Endometrial microvascular endothelial cells (primary cell): ENCODE measurements around the gene MUC3A. TPM values are rescaled to one million over a fixed set of nuclear protein-coding genes. Genes with fewer than 3 reads are reported as not detected.
"Not testable (repeated sequence)": the region's sequence is repeated elsewhere in the genome, so short reads cannot be mapped to it uniquely, and the experiment has no call there.

Source experiments
- in situ Hi-C: cut with HindIII; loops from 2 replicates; pipeline ENCODE4 v1.10.0; 2017; ENCODE audit warnings: low sequenced_read_pairs, low pct_unique_long_range_greater_than_20kb; ENCODE audit errors: inconsistent ontology term
- total RNA-seq: library from RNA; depleted of rRNA; stranded (reverse); fragments of >200 nt; gene quantifications from one replicate; pipeline ENCODE4 v1.2.3, GENCODE V29; 2015; ENCODE audit errors: inconsistent ontology term

Gene MUC3A
- total RNA-seq, 1 donor from 2014 or later = not detected

DNA sequence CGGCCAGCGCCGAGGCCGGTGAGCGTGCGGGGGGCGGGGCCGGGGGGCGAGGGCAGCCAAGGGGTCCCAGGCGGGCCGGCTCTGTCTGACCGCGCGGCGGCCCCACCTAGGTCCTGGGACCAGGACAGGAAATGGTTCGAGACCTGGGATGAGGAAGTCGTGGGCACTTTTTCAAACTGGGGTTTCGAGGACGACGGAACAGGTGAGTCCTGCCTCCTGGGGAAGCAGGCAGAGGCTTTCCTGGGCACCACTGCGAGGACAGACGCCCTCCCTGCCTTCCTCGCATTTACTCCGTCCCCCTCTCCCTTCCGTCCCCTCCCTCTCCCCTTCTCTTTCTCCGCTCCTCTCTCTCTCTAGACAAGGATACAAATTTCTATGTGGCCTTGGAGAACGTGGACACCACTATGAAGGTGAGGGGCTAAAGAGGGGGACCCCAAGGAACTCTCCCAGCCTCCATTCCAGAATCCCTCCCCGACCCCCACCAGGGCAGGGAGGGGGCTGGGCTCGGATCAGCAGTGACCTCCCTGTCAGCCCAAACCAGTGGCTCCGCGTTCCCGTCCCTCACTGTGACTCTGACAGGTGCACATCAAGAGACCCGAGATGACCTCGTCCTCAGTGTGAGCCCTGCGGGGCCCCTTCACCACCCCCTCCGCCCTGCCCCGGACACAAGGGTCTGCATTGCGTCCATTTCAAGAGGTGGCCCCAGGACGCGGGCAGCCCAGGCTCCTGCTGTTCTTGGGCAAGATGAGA is 17.4 kb downstream of the MUC3A start:
- in situ Hi-C loops = no loop called here

DNA sequence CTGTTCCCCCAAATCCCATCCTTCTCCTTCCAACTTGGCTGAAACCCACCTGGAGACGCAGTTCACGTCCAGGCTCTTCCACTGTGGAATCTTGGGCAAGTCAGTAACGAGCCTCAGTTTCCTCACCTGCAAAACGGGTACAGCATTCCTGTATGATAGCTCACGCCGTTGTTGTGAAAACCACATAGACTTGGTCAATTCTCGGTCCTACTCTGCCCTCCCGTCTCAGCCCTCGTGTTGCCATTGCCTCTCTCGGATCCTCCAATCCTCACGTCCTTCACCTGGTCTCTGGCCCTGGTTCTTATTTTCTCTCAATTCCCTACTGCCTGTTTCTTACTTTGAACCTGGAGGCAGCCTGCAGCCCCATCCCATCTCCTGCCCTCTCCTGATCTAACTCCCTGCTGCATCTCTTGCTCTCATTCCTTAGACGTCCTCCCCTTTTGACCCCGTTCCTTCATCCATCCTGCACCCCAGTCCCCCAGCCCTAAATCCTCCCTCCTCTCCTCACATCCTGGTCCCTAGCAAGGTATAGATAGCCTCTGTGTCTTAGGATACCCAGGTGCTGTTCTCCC is 18.0 kb downstream of the MUC3A start:
- in situ Hi-C loops = no loop called here

DNA sequence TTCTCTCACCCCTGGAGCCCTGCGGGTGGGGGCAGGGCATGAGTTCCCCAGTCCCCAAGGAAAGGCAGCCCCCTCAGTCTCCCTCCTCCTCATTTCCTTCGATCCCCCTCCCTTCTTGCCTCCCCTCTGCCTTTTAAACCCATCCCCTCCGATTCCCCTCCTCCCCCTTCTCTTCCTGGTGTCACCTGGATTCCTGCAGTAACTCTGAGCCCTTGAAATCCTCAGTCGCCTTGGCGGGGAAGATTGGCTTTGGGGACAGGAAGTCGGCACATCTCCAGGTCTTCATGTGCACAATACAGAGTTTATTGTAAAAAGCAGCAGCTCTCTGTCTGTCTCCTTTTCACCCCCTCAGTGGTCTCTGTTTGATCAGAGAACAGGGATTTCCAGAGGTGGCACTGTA is 18.7 kb downstream of the MUC3A start:
- in situ Hi-C loops = no loop called here

- in situ Hi-C loops = no loop called here
Observed at GRCh38 chr7:100968650-100969049, 19.3 kb downstream of the MUC3A start.

GRCh38 chr7:100969066-100969615 is 19.8 kb downstream of the MUC3A start, which contains the start of gene MUC12:
TSS of gene MUC12 (plus strand) at chr7:100969565. CDS start at chr7:100969623, 58 bp downstream.
- in situ Hi-C loops = no loop called here

DNA sequence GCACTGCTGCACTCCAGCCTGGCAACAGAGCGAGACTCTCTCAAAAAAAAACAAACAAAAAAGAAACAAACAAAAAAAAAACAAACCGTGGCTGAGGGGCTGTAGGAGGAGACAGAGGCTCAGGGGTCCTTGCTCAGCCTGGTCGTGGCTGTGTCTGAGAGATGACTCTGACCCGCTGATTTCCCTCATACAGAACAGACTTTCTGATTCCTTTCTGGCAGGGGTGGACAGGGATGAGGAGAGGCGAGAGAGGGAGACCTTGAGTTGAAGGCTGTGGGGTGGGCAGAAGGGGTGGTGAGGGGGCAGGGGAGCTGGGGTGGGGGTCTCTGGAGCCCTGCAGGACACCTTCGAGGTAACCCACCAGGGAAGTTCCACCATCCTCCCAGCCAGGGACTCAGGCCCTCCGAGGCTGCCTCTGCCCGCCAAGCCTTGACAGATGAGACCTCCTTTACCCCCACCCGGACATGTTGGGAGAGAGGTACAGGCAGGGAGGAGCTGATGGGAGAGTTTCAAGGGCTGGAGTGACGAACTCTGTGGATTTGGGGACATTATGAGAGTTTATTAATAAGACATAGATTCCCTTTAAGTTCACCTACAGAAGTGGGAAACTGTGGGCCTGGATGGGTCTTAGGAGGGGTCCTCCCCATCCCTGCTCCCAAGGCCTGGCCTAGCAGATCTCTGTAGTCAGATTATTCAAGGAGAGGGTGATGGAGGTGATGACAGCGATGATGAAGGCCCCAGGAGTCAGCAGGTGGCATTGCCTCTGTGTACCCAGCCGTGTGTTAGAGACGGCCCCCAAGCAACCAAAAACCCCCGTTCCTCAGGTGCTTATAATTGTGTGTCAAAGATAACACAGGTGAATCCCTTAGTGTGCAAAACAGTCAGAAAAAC is 22.0 kb downstream of the MUC3A start:
- in situ Hi-C loops = no loop called here

- in situ Hi-C loops = no loop called here
Observed at GRCh38 chr7:100972002-100972347, 22.6 kb downstream of the MUC3A start.

DNA sequence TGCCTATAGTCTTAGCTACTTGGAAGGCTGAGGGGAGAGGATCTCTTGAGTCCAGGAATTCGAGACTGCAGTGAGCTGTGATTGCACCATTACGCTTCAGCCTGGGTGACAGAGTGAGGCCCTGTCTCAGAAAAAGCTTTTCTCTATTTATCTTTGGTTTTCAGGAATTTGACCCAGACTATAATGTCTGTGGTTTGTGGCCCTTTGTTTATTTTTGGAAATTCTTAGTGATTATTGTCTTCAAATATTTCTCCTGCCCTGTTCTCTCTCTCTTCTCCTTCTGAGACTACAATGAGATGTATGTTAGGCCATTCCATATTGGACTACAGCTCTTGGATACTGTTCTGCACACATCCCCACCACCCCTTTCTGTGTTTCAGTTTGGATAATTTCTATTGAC is 24.7 kb downstream of the MUC3A start:
- in situ Hi-C loops = no loop called here

- in situ Hi-C loops = no loop called here
Observed at GRCh38 chr7:100975371-100975821, 26.1 kb downstream of the MUC3A start.

GRCh38 chr7:100978300-100978699 is 29.0 kb downstream of the MUC3A start:
- in situ Hi-C loops = no loop called here

GRCh38 chr7:100983451-100984187 is 34.3 kb downstream of the MUC3A start:
- in situ Hi-C loops = no loop called here

- in situ Hi-C loops = not testable (repeated sequence)
Observed at GRCh38 chr7:100984241-100984918, 35.0 kb downstream of the MUC3A start.

GRCh38 chr7:100985033-100985797 is 35.9 kb downstream of the MUC3A start:
- in situ Hi-C loops = not testable (repeated sequence)

DNA sequence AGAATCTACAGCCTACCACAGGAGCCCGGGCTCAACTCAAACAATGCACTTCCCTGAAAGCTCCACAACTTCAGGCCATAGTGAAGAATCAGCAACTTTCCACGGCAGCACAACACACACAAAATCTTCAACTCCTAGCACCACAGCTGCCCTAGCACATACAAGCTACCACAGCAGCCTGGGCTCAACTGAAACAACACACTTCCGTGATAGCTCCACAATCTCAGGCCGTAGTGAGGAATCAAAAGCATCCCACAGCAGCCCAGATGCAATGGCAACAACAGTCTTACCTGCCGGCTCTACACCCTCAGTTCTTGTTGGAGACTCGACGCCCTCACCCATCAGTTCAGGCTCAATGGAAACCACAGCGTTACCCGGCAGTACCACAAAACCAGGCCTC is 42.3 kb downstream of the MUC3A start:
- in situ Hi-C loops = no loop called here

GRCh38 chr7:100992280-100992679 is 42.9 kb downstream of the MUC3A start:
- in situ Hi-C loops = not testable (repeated sequence)

- in situ Hi-C loops = not testable (repeated sequence)
Observed at GRCh38 chr7:100994671-100995070, 45.3 kb downstream of the MUC3A start.

DNA sequence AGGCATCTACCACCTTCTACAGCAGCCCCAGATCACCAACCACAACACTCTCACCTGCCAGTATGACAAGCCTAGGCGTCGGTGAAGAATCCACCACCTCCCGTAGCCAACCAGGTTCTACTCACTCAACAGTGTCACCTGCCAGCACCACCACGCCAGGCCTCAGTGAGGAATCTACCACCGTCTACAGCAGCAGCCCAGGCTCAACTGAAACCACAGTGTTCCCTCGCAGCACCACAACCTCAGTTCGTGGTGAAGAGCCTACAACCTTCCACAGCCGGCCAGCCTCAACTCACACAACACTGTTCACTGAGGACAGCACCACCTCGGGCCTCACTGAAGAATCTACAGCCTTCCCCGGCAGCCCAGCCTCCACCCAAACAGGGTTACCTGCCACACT is 49.2 kb downstream of the MUC3A start:
- in situ Hi-C loops = not testable (repeated sequence)

GRCh38 chr7:100999334-100999733 is 50.0 kb downstream of the MUC3A start:
- in situ Hi-C loops = not testable (repeated sequence)
